PC-9 (cell line): Measurements from ENCODE around the gene RRAD. TPM values are rescaled to one million over a fixed set of nuclear protein-coding genes. Genes with fewer than 3 reads are reported as not detected.

Experiments used
- BruUV-seq: library from RNA; stranded (reverse); fragments of 400-500 nt; replicated peaks from 2 replicates; lab custom pipeline; 2021; lab: Mats Ljungman, UMichigan
- CTCF ChIA-PET: fragments of 300-600 bp; sonication (Branson Sonifier 250); formaldehyde crosslinking; loops from one replicate; lab custom pipeline; 2022; ENCODE audit warnings: antibody characterized with exemption; lab: Charles Lee
- POLR2A ChIA-PET: fragments of 300-600 bp; sonication (Branson Sonifier 250); formaldehyde crosslinking; loops from one replicate; lab custom pipeline; 2022; ENCODE audit warnings: antibody characterized with exemption; ENCODE audit not compliant: unreplicated experiment; lab: Charles Lee
- DNase-seq, 2 experiments: peaks; one replicate each; pipeline versions ENCODE4 v3.0.0 to v3.0.0-alpha.2; 2015 to 2022; ENCODE audit warnings: mixed read lengths in 1 of 2
- H2AFZ ChIP-seq: fragments of 200-600 bp; sonication (generic); 2 replicates; pipeline ENCODE4 v1.8.1; 2017; ENCODE audit warnings: antibody characterized with exemption
- H3F3A ChIP-seq: fragments of 200-600 bp; sonication (generic); 2 replicates; pipeline ENCODE4 v1.8.1; 2017; ENCODE audit warnings: antibody characterized with exemption, mild to moderate bottlenecking, low read depth; ENCODE audit not compliant: insufficient read depth
- H3K27ac ChIP-seq: fragments of 200-600 bp; sonication (generic); 2 replicates; pipeline ENCODE4 v1.6.1; 2016; ENCODE audit warnings: mixed run types
- H3K27me3 ChIP-seq: fragments of 200-600 bp; sonication (generic); 2 replicates; pipeline ENCODE4 v1.6.1; 2016; ENCODE audit warnings: low read depth, mixed run types; ENCODE audit not compliant: insufficient read depth
- H3K36me3 ChIP-seq: fragments of 200-600 bp; sonication (generic); 2 replicates; pipeline ENCODE4 v1.6.1; 2016; ENCODE audit warnings: low read depth, mixed run types
- H3K4me1 ChIP-seq: fragments of 200-600 bp; sonication (generic); replicated peaks from 2 replicates; pipeline ENCODE4 v1.6.1; 2016; ENCODE audit warnings: mixed run types; ENCODE audit not compliant: insufficient read depth
- H3K4me2 ChIP-seq: fragments of 200-600 bp; sonication (generic); 2 replicates; pipeline ENCODE4 v1.6.1; 2017; ENCODE audit warnings: mixed run types
- H3K4me3 ChIP-seq: fragments of 200-600 bp; sonication (generic); 2 replicates; pipeline ENCODE4 v1.6.1; 2016; ENCODE audit warnings: mixed run types
- H3K79me2 ChIP-seq: fragments of 200-600 bp; sonication (generic); 2 replicates; pipeline ENCODE4 v1.6.1; 2017; ENCODE audit warnings: low read depth, mixed run types
- H3K9me2 ChIP-seq: fragments of 200-600 bp; sonication (generic); 2 replicates; pipeline ENCODE4 v1.8.1; 2017; ENCODE audit warnings: mild to moderate bottlenecking; ENCODE audit not compliant: insufficient read depth
- H3K9me3 ChIP-seq: fragments of 200-600 bp; sonication (generic); 2 replicates; pipeline ENCODE4 v1.8.1; 2016; ENCODE audit warnings: low read depth; ENCODE audit not compliant: insufficient read depth
- H4K20me1 ChIP-seq: fragments of 200-600 bp; sonication (generic); 2 replicates; pipeline ENCODE4 v1.8.1; 2017; ENCODE audit not compliant: insufficient read depth
- CTCF ChIP-seq: fragments of 200-600 bp; sonication (generic); conservative IDR thresholded peaks from 2 replicates; pipeline ENCODE4 v1.6.1; 2017; ENCODE audit warnings: mixed run types, antibody characterized with exemption, mild to moderate bottlenecking, moderate library complexity
- EZH2 ChIP-seq: fragments of 200-600 bp; sonication (generic); IDR thresholded peaks from 2 replicates; pipeline ENCODE4 v1.8.0; 2017; ENCODE audit warnings: antibody characterized with exemption, low read depth
- intact Hi-C: fragments of 100-400 bp; cut with micrococcal nuclease; formaldehyde crosslinking; loops from one replicate; pipeline ENCODE4 v1.10.0; 2022; ENCODE audit not compliant: unreplicated experiment
- total RNA-seq: library from RNA; stranded (reverse); gene quantifications from 2 replicates; pipeline ENCODE4 v1.2.3, GENCODE V29; 2021

Gene RRAD
- total RNA-seq, 1 experiment from 2014 or later = 0.24 TPM

GRCh38 chr16:66886914-66887313 lies 38.4 kb downstream of the RRAD start:
- H2AFZ ChIP-seq = no peak overlapping the region
- H3K79me2 ChIP-seq = peaks cover 8% of the 10 kb centered on the region
- BruUV-seq = no TSS peak
- POLR2A ChIA-PET = no interaction called here
- H3K36me3 ChIP-seq = peaks cover 17% of the 10 kb centered on the region; the same call in 1 of the 2 replicates
- no peak for DNase-seq
- TF ChIP-seq EZH2 (no peak), CTCF (no peak)
- H3K27me3 ChIP-seq = no peaks in the 10 kb centered on the region
- H3K4me3 ChIP-seq = no peak overlapping the region
- H3F3A ChIP-seq = peaks cover 21% of the 10 kb centered on the region; the same call in 1 of the 2 replicates
- H3K4me2 ChIP-seq = peak overlapping the region; percentile 40
- H3K27ac ChIP-seq = 0 out of 2 replicates have a peak overlapping the region, but pooled peaks have one; percentile 13
- H3K9me2 ChIP-seq = no peaks in the 10 kb centered on the region
- H3K9me3 ChIP-seq = no peaks in the 10 kb centered on the region
- H4K20me1 ChIP-seq = 0 out of 2 replicates have a peak, but pooled peaks cover 4% of the 10 kb centered on the region
- intact Hi-C loops = loop anchor here (5.0 kb wide), 1 partner anchor 40 kb away; the partner anchor contains the start of gene RRAD
- CTCF ChIA-PET = interaction anchor here (0.6 to 1.2 kb wide), 2 partner anchors 14 to 42 kb away, joined by 4 to 12 read pairs; no protein-coding TSS in a partner anchor
- H3K4me1 ChIP-seq = peaks cover 15% of the 10 kb centered on the region

- no peaks in the 10 kb centered on the region for H3K27me3 ChIP-seq
- H3K27ac ChIP-seq = peak overlapping the region; percentile 51; the same call in 1 of the 2 replicates
- H3K4me3 ChIP-seq = peak overlapping the region; percentile 11; the same call in 1 of the 2 replicates
- TF ChIP-seq CTCF (no peak), EZH2 (no peak)
- no peaks in the 10 kb centered on the region for H3K9me3 ChIP-seq
- CTCF ChIA-PET = interaction anchor here (0.6 to 1.2 kb wide), 2 partner anchors 13 to 43 kb away, joined by 4 to 12 read pairs; no protein-coding TSS in a partner anchor
- H2AFZ ChIP-seq = no peak overlapping the region
- DNase-seq = peak in 1 of 2 experiments; percentile 52
- peaks cover 20% of the 10 kb centered on the region; the same call in 1 of the 2 replicates for H3F3A ChIP-seq
- BruUV-seq = no TSS peak
- peaks cover 21% of the 10 kb centered on the region for H3K4me1 ChIP-seq
- H3K79me2 ChIP-seq = peaks cover 13% of the 10 kb centered on the region
- POLR2A ChIA-PET = no interaction called here
- H4K20me1 ChIP-seq = 0 out of 2 replicates have a peak, but pooled peaks cover 4% of the 10 kb centered on the region
- H3K4me2 ChIP-seq = peak overlapping the region; percentile 40
- no peaks in the 10 kb centered on the region for H3K9me2 ChIP-seq
- H3K36me3 ChIP-seq = peaks cover 17% of the 10 kb centered on the region; the same call in 1 of the 2 replicates
- intact Hi-C loops = loop anchor here (5.0 kb wide), 1 partner anchor 41 kb away; the partner anchor contains the start of gene RRAD
Measured at GRCh38 chr16:66886321-66886720, 39.0 kb downstream of the RRAD start.

- Histone ChIP-seq H3K27me3 (no peaks in the 10 kb centered on the region), H3K4me1 (peaks cover 21% of the 10 kb centered on the region), H3K79me2 (peaks cover 18% of the 10 kb centered on the region), H2AFZ (no peak overlapping the region), H3K4me2 (no peak overlapping the region), H4K20me1 (0 out of 2 replicates have a peak, but pooled peaks cover 4% of the 10 kb centered on the region), H3K9me3 (no peaks in the 10 kb centered on the region), H3K9me2 (no peaks in the 10 kb centered on the region), H3K27ac (no peak overlapping the region), H3K4me3 (no peak overlapping the region), H3K36me3 (peaks cover 17% of the 10 kb centered on the region; the same call in 1 of the 2 replicates), H3F3A (peaks cover 15% of the 10 kb centered on the region; the same call in 1 of the 2 replicates)
- ChIA-PET POLR2A (no interaction called here), CTCF (interaction anchor here (0.6 to 1.2 kb wide), 2 partner anchors 12 to 13 kb away, joined by 3 to 4 read pairs; no protein-coding TSS in a partner anchor)
- no peak for DNase-seq
- no TSS peak for BruUV-seq
- intact Hi-C loops = loop anchor here (5.0 kb wide), 1 partner anchor 42 kb away; the partner anchor contains the start of gene RRAD
- TF ChIP-seq CTCF = no peak
- no peak for TF ChIP-seq EZH2
Measured at GRCh38 chr16:66885491-66885890, 39.8 kb downstream of the RRAD start.
